ENCODE results near the gene NDUFA8. TPM values are rescaled to one million over a fixed set of nuclear protein-coding genes. Genes with fewer than 3 reads are reported as not detected.

NDUFA8 gene
- polyA plus RNA-seq, 1 of the 3 experiments (the other 2 are of a cell fraction): 116 TPM

DNA sequence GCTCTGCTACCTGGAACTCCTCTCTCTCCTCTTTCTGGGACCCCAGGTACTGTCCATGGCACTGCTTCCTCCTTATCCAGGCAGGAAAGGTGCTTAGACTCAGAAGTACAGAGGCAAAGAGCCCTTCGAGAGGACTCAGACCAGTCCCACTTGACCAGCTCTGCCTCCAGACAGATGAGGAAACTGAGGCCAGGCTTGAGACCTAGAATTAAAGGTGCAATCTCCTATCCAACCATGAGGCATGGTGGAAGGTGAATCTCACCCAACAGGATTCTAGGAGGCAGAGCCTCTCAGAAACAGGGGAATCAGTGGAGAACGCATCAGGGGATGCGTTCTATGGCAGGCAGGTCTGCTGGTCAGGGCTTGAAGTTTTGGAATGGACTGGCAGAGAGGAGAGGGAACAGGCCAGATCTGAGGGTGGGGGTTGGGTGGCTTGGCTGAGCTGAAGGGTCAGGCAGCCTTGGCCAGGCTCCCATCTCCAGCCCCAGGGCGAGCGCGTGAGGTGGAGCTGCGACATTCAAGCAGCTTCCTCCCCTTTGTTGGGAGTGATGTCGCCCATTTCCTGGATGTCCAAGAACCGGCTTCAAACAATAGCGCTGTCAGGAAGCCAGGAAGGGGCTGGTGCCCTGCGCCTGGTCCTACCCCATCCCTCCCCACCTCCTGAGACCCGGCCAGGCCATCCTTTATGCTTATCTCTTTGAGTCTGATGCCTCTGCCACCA is 26.2 kb downstream of the NDUFA8 start:
- POLR2A ChIA-PET: no interaction called here
- CTCF ChIA-PET: interaction anchor here (0.9 to 5.7 kb wide), 8 partner anchors 7 to 217 kb away, joined by 3 to 53 read pairs (median 8); no protein-coding TSS in a partner anchor
- no peak overlapping the region for H2AFZ ChIP-seq (ENCODE audit: low read depth)

GRCh38 chr9:122132539-122132938 is 27.0 kb downstream of the NDUFA8 start:
- CTCF ChIA-PET: interaction anchor here (1.2 to 5.7 kb wide), 4 partner anchors 10 to 218 kb away, joined by 4 to 53 read pairs (median 18); no protein-coding TSS in a partner anchor
- WGBS (ENCODE audit: low lambda C conversion rate): 78% methylated on average over 3 of the region's 4 CpGs
- no peaks in the 10 kb centered on the region for H3K27me3 ChIP-seq (ENCODE audit: insufficient read depth)
- H2AFZ ChIP-seq (ENCODE audit: low read depth): no peak overlapping the region
- DNase-seq: no peak
- no peak overlapping the region for H3K4me2 ChIP-seq
- no peak overlapping the region for H3K9ac ChIP-seq
- no peaks in the 10 kb centered on the region for H3K36me3 ChIP-seq (replicated peaks in 1 of 2; ENCODE audit: control insufficient read depth in 1 of 2, insufficient read depth in 2 of 2, low read length in 1 of 2)
- H3K4me3 ChIP-seq (ENCODE audit: low read depth in 2 of 2, low read length in 1 of 2): no peak overlapping the region
- no peaks in the 10 kb centered on the region for H4K20me1 ChIP-seq (ENCODE audit: insufficient read depth)
- H3K4me1 ChIP-seq (ENCODE audit: control insufficient read depth in 1 of 2, insufficient read depth in 2 of 2, low read depth in 1 of 2, low read length in 1 of 2): no peaks in the 10 kb centered on the region; a peak in 1 of 4 replicates
- no peaks in the 10 kb centered on the region for H3K79me2 ChIP-seq (ENCODE audit: insufficient read depth)
- POLR2A ChIA-PET: no interaction called here
- H3F3A ChIP-seq (replicated peaks; ENCODE audit: insufficient read depth): no peaks in the 10 kb centered on the region
- no peak overlapping the region for H3K27ac ChIP-seq (ENCODE audit: low read depth in 2 of 2, low read length in 1 of 2)
- no peaks in the 10 kb centered on the region for H3K9me2 ChIP-seq
- no peaks in the 10 kb centered on the region for H3K9me3 ChIP-seq
- TF ChIP-seq FOXM1 (IDR thresholded peaks at IDR 0.05; ENCODE audit: low read depth): no peak
- TF ChIP-seq RAD21 (IDR thresholded peaks at IDR 0.05; ENCODE audit: low read length): no peak
- TF ChIP-seq JUND (IDR thresholded peaks at IDR 0.05): no peak
- no peak for TF ChIP-seq EZH2phosphoT487 (IDR thresholded peaks at IDR 0.05; ENCODE audit: borderline replicate concordance, low read depth)
- TF ChIP-seq PBX3 (IDR thresholded peaks at IDR 0.05): no peak
- TF ChIP-seq ELF1 (IDR thresholded peaks at IDR 0.05): no peak
- TF ChIP-seq, protein P1, sequence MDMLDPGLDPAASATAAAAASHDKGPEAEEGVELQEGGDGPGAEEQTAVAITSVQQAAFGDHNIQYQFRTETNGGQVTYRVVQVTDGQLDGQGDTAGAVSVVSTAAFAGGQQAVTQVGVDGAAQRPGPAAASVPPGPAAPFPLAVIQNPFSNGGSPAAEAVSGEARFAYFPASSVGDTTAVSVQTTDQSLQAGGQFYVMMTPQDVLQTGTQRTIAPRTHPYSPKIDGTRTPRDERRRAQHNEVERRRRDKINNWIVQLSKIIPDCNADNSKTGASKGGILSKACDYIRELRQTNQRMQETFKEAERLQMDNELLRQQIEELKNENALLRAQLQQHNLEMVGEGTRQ (IDR thresholded peaks at IDR 0.05; ENCODE audit: borderline replicate concordance, low read depth, low read length): no peak

More for the DNA sequence above, 26.2 kb downstream of the NDUFA8 start:
- Histone ChIP-seq H3K9me3 (no peaks in the 10 kb centered on the region), H3K79me2 (ENCODE audit: insufficient read depth) (no peaks in the 10 kb centered on the region), H3K9me2 (no peaks in the 10 kb centered on the region), H3K4me2 (no peak overlapping the region), H3K27ac (ENCODE audit: low read depth in 2 of 2, low read length in 1 of 2) (no peak overlapping the region), H3K4me1 (ENCODE audit: control insufficient read depth in 1 of 2, insufficient read depth in 2 of 2, low read depth in 1 of 2, low read length in 1 of 2) (no peaks in the 10 kb centered on the region; a peak in 1 of 4 replicates), H3K4me3 (ENCODE audit: low read depth in 2 of 2, low read length in 1 of 2) (no peak overlapping the region), H3K36me3 (replicated peaks in 1 of 2; ENCODE audit: control insufficient read depth in 1 of 2, insufficient read depth in 2 of 2, low read length in 1 of 2) (no peaks in the 10 kb centered on the region), H3K9ac (no peak overlapping the region), H3F3A (replicated peaks; ENCODE audit: insufficient read depth) (no peaks in the 10 kb centered on the region), H3K27me3 (ENCODE audit: insufficient read depth) (no peaks in the 10 kb centered on the region), H4K20me1 (ENCODE audit: insufficient read depth) (no peaks in the 10 kb centered on the region)
- 76% methylated on average over 9 of the region's 12 CpGs for WGBS (ENCODE audit: low lambda C conversion rate)
- DNase-seq: no peak
- TF ChIP-seq FOXM1 (IDR thresholded peaks at IDR 0.05; ENCODE audit: low read depth) (no peak), PBX3 (IDR thresholded peaks at IDR 0.05) (no peak), SMC3 (IDR thresholded peaks at IDR 0.05; ENCODE audit: low read depth, low read length) (no peak), RXRA (IDR thresholded peaks at IDR 0.05; ENCODE audit: borderline replicate concordance, low read depth) (no peak), FOSL2 (IDR thresholded peaks at IDR 0.05; ENCODE audit: borderline replicate concordance, low read depth) (no peak), GABPA (IDR thresholded peaks at IDR 0.05; ENCODE audit: low read depth) (no peak), EP300 (IDR thresholded peaks at IDR 0.05; ENCODE audit: borderline replicate concordance in 1 of 2, low read depth in 1 of 2, low read length in 1 of 2) (no peak), MEF2A (IDR thresholded peaks at IDR 0.05; ENCODE audit: borderline replicate concordance, low read depth) (no peak), MXI1 (IDR thresholded peaks at IDR 0.05; ENCODE audit: low read depth, low read length) (no peak), TCF12 (IDR thresholded peaks at IDR 0.05) (no peak), CTCF (IDR thresholded peaks at IDR 0.05) (no peak), TAF1 (IDR thresholded peaks at IDR 0.05; ENCODE audit: borderline replicate concordance, low read depth, low read length) (no peak), GATA2 (CRISPR knock-in tag; IDR thresholded peaks at IDR 0.05) (no peak), YY1 (IDR thresholded peaks at IDR 0.05; ENCODE audit: low read depth) (no peak)

All from SK-N-SH (cell line).